ENCODE data around the gene IKZF4.

The IKZF4 gene

GRCh38 chr12:56014205-56014604 is 6.6 kb upstream of the IKZF4 start:
- TF ChIP-seq CTCF (IDR thresholded peaks at IDR 0.05; ENCODE audit: low read depth, low read length) = no peak
- Histone ChIP-seq H3K36me3 (peaks cover 7% of the 10 kb centered on the region; the same call in 1 of the 2 replicates), H3K9me3 (ENCODE audit: severe bottlenecking) (no peaks in the 10 kb centered on the region), H3K27ac (no peak overlapping the region), H3K4me3 (ENCODE audit: low read depth, low read length) (no peak overlapping the region), H3K27me3 (ENCODE audit: insufficient read depth, low read depth, severe bottlenecking) (no peaks in the 10 kb centered on the region)
- DNase-seq = no peak

GRCh38 chr12:56017181-56017580 is 3.7 kb upstream of the IKZF4 start:
- DNase-seq = no peak
- no peak overlapping the region for H3K27ac ChIP-seq
- no peaks in the 10 kb centered on the region for H3K9me3 ChIP-seq (ENCODE audit: severe bottlenecking)
- no peaks in the 10 kb centered on the region for H3K27me3 ChIP-seq (ENCODE audit: insufficient read depth, low read depth, severe bottlenecking)
- no peak overlapping the region for H3K4me3 ChIP-seq (ENCODE audit: low read depth, low read length)
- TF ChIP-seq CTCF (IDR thresholded peaks at IDR 0.05; ENCODE audit: low read depth, low read length) = no peak
- peaks cover 4% of the 10 kb centered on the region; the same call in 1 of the 2 replicates for H3K36me3 ChIP-seq

DNA sequence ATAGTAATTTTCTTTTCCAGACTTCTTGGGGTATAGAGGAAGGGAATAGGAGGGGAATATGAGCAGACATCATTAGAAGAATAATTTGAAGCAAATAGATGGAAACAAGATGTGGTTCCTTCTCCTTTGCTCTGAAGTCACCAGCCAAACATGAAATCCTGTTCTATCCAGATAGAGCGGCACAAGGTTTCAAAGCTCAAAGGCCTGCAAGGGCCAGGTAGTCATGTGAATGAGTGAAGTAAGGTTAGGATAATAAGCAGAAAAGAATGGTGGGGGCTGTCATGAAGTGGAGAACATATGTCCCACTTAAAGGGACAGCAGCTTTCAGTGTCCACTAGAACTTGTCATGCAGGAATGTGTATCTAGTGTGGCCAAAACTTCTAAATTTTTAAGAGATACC is 2.5 kb upstream of the IKZF4 start:
- H3K4me3 ChIP-seq (ENCODE audit: low read depth, low read length) = no peak overlapping the region
- no peak overlapping the region for H3K27ac ChIP-seq
- H3K36me3 ChIP-seq = peaks cover 4% of the 10 kb centered on the region; the same call in 1 of the 2 replicates
- no peaks in the 10 kb centered on the region for H3K27me3 ChIP-seq (ENCODE audit: insufficient read depth, low read depth, severe bottlenecking)
- no peaks in the 10 kb centered on the region for H3K9me3 ChIP-seq (ENCODE audit: severe bottlenecking)
- DNase-seq = no peak
- no peak for TF ChIP-seq CTCF (IDR thresholded peaks at IDR 0.05; ENCODE audit: low read depth, low read length)

GRCh38 chr12:56021889-56022497 is 1.1 kb downstream of the IKZF4 start:
- Histone ChIP-seq H3K27me3 (ENCODE audit: insufficient read depth, low read depth, severe bottlenecking) (no peaks in the 10 kb centered on the region), H3K36me3 (peaks cover 13% of the 10 kb centered on the region), H3K4me3 (ENCODE audit: low read depth, low read length) (peak overlapping the region; percentile 42), H3K9me3 (ENCODE audit: severe bottlenecking) (no peaks in the 10 kb centered on the region), H3K27ac (peak overlapping the region; percentile 60)
- TF ChIP-seq CTCF (IDR thresholded peaks at IDR 0.05; ENCODE audit: low read depth, low read length) = no peak
- no peak for DNase-seq

GRCh38 chr12:56028511-56029165 is 7.8 kb downstream of the IKZF4 start:
- Histone ChIP-seq H3K27me3 (ENCODE audit: insufficient read depth, low read depth, severe bottlenecking) (no peaks in the 10 kb centered on the region), H3K4me3 (ENCODE audit: low read depth, low read length) (no peak overlapping the region), H3K36me3 (peaks cover 36% of the 10 kb centered on the region), H3K27ac (no peak overlapping the region), H3K9me3 (ENCODE audit: severe bottlenecking) (no peaks in the 10 kb centered on the region)
- TF ChIP-seq CTCF (IDR thresholded peaks at IDR 0.05; ENCODE audit: low read depth, low read length) = no peak
- DNase-seq = no peak

DNA sequence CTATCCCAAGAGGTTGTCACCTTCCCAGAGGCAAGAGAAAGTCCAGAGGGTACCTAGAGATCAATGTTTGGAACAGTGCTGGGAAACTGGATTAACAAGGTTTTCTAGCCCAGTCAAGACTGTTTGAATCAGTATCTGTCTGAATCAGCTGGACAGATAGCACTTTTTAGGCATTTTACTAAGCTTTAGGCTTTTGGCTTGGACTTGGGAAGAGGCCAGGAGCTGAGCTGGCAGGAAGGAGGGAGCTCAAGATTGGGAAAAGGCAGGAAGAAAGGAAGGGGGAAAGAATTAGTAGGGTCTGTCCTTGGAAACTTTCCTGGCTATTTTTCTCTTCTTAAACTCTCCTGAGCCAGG is 8.3 kb downstream of the IKZF4 start:
- peaks cover 41% of the 10 kb centered on the region for H3K36me3 ChIP-seq
- TF ChIP-seq CTCF (IDR thresholded peaks at IDR 0.05; ENCODE audit: low read depth, low read length) = no peak
- no peaks in the 10 kb centered on the region for H3K9me3 ChIP-seq (ENCODE audit: severe bottlenecking)
- no peaks in the 10 kb centered on the region for H3K27me3 ChIP-seq (ENCODE audit: insufficient read depth, low read depth, severe bottlenecking)
- no peak overlapping the region for H3K4me3 ChIP-seq (ENCODE audit: low read depth, low read length)
- no peak overlapping the region for H3K27ac ChIP-seq
- no peak for DNase-seq
